Limb (tissue), 2 donors: ENCODE data around the gene SRF.

ENCODE experiments used
- DNase-seq, 2 donors: peaks; one replicate each; pipeline ENCODE4 v3.0.0-alpha.2; 2016; ENCODE audit errors: extremely low spot score in 2 of 2

The SRF gene

DNA sequence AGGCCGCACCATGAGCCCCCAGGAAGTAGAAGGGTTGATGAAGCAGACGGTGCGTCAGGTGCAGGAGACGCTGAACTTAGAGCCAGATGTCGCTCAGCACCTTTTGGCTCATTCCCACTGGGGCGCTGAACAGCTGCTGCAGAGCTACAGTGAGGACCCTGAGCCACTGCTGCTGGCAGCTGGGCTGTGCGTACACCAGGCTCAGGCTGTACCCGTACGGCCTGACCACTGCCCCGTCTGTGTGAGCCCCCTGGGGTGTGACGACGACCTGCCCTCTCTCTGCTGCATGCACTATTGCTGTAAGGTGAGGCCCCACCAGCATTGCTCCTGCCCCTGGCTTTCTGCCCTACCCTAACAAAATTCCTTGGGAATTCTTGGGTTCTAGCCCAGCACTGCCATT, 45.1 kb downstream of the SRF start:
- DNase-seq: no peak

DNA sequence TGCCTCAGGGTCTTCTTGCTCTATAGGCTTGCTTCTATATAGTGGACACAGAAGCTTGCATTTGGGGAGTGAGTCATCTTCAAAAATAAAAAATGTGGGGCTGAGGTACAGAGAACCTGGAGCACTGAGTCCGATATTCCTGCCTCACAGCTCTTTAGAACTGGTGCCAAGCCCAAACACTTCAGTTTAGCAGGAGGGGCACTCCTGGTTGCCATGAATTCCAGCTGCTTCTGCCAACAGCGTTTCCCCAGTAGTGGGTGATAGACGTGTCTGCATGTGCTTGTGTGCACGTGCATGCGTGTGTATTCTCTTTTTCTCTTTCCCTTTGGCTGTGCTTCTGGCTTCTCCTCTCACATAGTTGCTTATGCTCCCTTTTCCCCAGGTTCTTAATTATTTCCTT, 46.3 kb downstream of the SRF start:
- DNase-seq: no peak

DNA sequence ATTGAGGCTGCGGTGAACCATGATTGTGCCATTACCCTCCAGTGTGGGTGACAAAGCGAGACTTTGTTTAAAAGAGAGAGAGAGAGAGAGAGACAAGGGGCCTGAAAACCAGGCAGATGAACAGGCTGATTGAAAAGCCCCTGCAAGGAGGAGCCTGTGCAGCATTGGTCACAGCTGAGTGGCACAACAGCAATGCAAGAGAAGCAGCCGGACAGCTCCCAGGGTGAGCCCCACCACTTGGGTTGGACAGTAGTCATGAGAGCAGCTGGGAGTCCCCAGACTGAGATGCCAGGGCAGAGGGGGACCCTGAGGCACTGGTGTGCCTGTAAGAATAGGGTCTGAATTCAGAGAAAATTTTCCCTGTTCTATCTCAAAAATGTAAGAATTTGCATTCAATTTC, 48.0 kb downstream of the SRF start:
- DNase-seq: no peak

DNA sequence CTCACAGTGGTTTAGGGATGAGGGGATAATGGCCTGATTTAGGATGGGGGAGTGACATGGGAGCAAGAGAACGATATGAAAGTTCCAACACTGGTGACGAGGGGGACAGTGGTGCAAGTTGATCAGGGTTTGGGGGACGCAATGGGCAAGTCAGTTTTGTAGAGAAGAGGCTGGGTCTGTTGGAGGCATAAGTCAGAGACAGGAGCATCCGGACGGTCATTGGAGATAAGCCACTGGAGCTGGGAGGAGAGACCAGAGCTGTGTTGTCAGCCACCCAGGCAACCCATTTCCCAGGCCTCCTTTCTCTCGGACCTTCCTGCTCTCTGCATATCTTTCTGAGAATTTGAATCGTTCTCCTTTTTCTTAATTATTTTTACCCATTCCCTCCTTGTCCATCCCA, 48.7 kb downstream of the SRF start:
- DNase-seq: no peak

DNA sequence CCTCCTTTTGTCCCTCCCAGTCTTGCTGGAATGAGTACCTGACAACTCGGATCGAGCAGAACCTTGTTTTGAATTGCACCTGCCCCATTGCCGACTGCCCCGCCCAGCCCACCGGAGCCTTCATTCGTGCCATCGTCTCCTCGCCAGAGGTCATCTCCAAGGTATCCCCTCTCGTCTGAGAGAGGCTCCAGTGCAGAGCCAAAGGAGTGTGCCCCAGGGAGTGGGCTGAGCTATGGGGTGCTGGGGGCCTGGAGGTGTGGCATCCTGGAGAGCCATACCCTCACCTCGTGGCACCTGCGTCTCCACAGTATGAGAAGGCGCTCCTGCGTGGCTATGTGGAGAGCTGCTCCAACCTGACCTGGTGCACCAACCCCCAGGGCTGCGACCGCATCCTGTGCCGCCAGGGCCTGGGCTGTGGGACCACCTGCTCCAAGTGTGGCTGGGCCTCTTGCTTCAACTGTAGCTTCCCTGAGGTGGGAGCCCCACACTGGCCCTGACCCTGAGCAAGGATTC, 49.4 kb downstream of the SRF start:
- DNase-seq: no peak

DNA sequence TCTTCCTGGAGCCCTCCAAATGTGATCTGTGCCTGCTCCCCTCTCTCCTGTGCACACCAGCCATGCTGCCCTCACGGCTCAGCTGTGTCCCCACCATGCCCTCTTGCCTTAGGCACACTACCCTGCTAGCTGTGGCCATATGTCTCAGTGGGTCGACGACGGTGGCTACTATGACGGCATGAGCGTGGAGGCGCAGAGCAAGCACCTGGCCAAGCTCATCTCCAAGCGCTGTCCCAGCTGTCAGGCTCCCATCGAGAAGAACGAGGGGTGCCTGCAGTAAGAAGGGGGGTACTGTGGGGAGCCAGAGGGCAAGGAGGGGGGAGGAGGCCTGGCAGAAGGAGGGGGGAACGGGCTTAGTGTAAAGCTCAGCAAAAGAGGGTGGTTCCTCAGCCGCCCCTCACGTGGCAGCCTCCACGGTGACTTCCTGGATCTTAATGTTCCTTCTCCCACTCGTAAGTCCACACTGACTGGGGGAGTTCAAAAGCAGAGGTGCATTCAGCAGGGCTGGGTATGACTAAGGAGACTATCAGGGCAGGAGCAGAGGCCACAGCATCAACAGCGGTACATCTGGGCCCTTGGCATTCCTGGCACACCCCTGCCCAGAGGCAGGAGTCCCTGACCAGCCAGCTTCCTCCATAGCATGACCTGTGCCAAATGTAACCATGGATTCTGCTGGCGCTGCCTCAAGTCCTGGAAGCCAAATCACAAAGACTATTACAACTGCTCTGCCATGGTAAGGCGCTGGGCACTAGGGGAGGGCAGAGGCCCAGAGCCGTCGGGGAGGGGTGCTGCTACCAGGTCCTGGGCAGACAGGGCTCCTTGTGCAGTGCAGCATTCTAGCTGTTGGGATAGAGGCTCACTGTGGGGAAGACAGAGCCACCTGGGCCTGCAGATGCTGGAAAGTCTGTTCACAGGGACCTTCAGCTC, 50.2 kb downstream of the SRF start:
- no peak for DNase-seq

DNA sequence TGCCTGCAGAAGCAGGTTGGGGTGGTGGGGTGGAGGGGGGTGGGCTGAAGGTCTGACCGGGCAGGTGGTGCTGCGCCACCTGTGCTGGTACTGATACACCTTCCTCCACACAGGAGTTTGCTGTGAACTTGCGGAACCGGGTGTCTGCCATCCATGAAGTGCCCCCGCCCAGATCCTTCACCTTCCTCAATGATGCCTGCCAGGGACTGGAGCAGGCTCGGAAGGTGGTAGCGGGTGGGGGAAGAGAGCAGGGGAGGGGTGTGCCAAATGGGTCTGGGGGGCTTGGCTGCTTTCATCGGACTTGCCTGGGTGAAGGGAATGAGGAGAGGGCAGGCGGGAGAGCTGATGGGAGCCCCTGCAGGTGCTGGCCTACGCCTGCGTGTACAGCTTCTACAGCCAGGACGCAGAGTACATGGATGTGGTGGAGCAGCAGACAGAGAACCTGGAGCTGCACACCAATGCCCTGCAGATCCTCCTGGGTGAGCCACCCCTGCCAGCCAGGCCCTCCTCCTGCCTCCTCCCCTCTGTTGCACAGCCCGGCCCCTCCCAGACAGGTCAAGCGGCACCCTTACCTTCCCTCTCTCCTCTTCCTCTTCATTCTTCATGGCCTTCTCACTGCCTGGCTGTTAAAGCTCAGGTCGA, 51.5 kb downstream of the SRF start:
- no peak for DNase-seq

DNA sequence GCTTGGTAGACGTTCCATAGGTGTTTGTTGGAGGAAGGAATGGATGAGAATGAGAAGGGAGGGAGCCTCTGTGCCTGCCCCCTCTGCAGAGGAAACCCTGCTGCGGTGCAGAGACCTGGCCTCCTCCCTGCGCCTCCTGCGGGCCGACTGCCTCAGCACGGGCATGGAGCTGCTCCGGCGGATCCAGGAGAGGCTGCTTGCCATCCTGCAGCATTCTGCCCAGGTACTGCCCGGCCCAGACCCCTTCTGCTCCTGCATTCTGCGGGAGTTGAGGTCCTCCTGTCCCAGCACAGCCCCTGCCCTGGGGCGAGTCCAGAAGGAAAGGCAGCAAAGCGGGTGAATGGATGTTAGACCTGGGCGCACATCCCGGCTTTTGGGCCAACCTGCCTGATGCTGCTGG, 52.1 kb downstream of the SRF start:
- no peak for DNase-seq

DNA sequence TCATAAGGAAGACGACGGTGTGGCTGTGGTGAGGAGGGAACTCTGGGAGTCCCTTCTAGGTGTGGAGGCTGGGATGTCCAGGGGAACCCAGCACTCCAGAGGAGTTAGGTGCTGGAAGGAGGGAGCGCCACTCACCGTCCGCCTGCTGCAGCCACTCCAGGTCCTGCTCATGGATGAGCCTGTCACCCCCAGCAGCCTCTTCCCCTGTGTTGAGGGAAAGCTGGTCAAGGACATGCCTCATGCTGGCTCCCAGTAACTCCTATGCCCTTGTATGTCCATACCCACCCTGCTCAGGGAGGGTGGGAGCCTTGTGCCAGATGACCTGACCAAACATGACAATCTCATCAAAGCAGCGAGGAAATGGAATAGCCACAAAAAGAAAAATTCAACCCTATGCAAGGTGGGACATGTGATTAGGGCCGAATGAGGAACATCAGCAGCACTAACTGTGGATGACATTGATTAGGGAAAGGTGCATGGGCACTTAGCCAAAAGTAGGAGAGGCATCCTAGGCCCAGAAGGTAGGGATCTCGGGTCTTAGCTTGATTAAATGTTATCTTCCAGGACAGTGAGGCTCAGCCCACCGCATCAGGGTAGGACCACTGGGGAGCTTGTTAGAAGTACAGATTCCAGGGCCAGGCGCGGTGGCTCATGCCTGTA, 55.3 kb downstream of the SRF start:
- DNase-seq: no peak

DNA sequence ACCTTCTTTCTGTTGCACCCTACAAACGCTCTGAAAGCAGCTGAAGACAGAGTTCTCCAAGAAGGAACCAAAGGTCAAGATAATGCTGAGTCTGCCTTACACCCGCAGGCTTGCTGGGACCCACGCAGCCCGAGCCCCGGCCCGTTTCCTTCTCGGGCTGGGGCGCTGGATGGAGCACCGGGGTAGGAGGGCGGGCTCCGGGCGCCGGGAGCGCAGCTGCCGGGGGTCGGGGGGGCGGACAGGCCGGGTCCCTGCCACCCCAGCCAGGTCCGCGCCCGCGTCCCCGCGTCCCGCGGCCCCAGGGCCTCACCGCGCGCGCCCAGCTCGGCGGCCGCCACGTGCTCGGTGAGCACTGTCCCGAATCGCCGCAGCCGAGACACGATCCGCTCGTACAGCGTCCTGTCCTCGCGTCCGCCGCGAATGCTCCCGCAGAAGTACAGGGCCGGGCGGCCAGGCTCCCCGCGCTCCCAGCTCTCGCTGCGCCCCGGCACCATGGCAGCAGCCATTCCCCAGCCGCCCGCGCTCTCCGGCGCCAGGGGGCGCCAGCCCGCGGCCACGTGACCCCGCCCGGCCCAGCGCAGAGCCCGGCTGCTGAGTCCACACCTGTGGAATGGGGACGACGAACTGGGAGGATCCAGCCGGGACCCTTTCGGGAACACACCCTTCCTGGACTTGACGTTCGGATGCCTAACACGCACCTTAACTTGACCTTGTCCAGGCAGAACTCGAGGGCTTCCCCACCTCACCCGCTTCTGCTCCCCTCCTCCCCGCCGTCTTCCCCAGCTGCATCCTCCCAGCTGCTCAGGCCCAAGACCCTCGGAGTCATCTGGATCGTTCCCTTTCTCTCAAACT, 58.1 kb downstream of the SRF start, which contains the start of gene DNPH1:
Gene DNPH1, minus strand, starts transcription at position 531 of the 852 bp plus-strand sequence. Its CDS starts 25 bp downstream, at position 506.
- DNase-seq: peak; percentile 77 to 89

DNA sequence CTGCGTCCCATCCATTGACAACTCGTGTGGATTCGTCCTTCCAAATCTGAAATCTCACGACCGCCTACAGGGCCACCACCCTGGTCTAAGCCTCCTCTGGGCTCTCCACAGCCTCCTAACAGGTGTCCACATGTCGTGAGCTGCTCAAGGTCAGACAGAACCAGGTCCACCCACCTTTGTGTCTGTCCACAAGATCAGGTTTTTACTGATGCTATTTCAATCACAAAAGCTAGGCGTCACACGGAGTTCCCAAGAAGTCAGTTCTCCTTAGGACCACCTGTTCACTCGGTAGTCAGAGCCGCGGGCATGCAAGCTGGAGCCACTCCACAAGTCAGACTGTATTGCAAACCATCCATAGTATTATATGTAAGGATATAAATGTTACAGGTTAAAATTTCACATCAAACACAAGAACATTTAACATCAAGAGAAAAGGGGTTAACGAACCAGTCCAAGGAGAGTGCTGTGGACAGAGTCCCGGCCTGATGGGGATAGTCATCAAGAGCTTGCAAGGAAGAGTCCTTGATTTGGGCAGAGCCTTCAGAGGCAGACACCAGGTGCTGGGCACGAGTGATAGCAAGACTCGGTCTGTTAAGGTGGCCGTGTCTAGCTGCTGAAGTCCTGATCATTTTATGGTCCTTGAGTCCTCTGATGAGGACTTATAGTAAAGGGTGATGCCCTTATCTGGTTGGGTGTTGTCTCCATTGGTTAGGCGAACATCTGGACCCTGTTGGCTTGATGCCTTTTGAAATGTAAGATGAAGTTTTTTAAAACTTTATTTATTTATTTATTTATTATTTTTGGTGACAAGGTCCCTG, 58.9 kb downstream of the SRF start:
- DNase-seq: no peak

DNA sequence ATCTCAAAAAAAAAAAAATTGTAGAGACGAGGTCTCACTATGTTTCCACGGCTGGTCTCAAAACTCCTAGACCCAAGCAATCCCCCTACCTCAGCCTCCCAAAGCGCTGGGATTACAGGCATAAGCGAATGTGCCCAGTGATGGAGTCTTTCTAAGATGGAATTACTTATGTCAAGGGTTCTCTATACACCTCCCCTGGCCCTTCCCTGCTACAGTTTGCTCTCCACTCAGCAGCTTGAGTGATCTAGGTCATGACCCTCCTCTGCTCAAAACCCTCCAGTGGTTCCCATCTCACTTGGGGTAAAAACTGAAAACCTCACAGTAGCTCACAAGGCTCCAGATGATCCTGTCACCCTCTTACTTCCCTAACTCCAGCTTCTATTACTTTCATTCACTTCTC, 60.0 kb downstream of the SRF start:
- no peak for DNase-seq
